ENCODE measurements around the gene RASA3.

RASA3 gene

GRCh38 chr13:114049026-114049425 lies 83.4 kb downstream of the RASA3 start:
- no peak for DNase-seq

- DNase-seq, result no peak
Measured at GRCh38 chr13:114048443-114048842, 84.0 kb downstream of the RASA3 start.

- no peak for DNase-seq
Measured at GRCh38 chr13:114047358-114047881, 85.0 kb downstream of the RASA3 start.

- DNase-seq, result no peak
Measured at GRCh38 chr13:114046431-114046975, 85.9 kb downstream of the RASA3 start.

GRCh38 chr13:114045113-114045735 lies 87.2 kb downstream of the RASA3 start:
- no peak for DNase-seq

GRCh38 chr13:114044486-114044885 lies 87.9 kb downstream of the RASA3 start:
- no peak for DNase-seq

GRCh38 chr13:114043421-114044053 lies 88.9 kb downstream of the RASA3 start:
- DNase-seq, result no peak

- no peak for DNase-seq
Measured at GRCh38 chr13:114042066-114042815, 90.2 kb downstream of the RASA3 start.

GRCh38 chr13:114041493-114041892 lies 90.9 kb downstream of the RASA3 start:
- DNase-seq, result no peak

GRCh38 chr13:114039471-114040141 lies 92.8 kb downstream of the RASA3 start:
- no peak for DNase-seq

GRCh38 chr13:114038900-114039299 lies 93.5 kb downstream of the RASA3 start:
- no peak for DNase-seq

- no peak for DNase-seq
Measured at GRCh38 chr13:114038211-114038613, 94.2 kb downstream of the RASA3 start.

- no peak for DNase-seq
Measured at GRCh38 chr13:114037674-114038073, 94.7 kb downstream of the RASA3 start.

GRCh38 chr13:114035583-114036531 lies 96.6 kb downstream of the RASA3 start:
- no peak for DNase-seq

GRCh38 chr13:114035186-114035582 lies 97.2 kb downstream of the RASA3 start:
- DNase-seq, result no peak

- no peak for DNase-seq
Measured at GRCh38 chr13:114034481-114034891, 97.9 kb downstream of the RASA3 start.

- no peak for DNase-seq
Measured at GRCh38 chr13:114033541-114034315, 98.7 kb downstream of the RASA3 start.

- no peak for DNase-seq
Measured at GRCh38 chr13:114032126-114032799, 100.2 kb downstream of the RASA3 start.

GRCh38 chr13:114031631-114032030 lies 100.8 kb downstream of the RASA3 start:
- no peak for DNase-seq
